ENCODE measurements around the gene DCP1B.

Gene DCP1B

DNA sequence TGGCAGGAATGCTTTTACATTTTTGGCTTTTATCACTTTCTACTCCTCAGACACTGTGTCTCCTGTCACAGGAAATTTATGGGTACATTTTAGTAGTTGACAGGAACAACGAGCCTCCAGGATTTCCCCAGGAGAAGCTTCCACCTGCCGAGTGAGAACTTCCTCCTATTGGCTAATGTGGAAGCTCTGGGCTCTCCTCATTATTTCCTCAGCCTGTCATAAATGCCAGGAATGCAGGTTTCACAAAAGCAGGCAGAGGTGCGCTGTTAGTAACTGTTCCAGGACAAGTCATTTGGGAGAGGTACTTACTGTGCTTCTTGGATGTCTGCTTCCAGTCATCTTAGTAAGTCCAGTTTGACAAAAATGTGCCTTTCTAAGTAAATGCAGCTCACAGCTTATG, 19.1 kb upstream of the DCP1B start:
- Histone ChIP-seq H3K4me3 (ENCODE audit: low read length) (no peak overlapping the region), H3K27me3 (ENCODE audit: insufficient read depth, low read length, poor library complexity) (no peaks in the 10 kb centered on the region)
- DNase-seq: peak; percentile 33

DNA sequence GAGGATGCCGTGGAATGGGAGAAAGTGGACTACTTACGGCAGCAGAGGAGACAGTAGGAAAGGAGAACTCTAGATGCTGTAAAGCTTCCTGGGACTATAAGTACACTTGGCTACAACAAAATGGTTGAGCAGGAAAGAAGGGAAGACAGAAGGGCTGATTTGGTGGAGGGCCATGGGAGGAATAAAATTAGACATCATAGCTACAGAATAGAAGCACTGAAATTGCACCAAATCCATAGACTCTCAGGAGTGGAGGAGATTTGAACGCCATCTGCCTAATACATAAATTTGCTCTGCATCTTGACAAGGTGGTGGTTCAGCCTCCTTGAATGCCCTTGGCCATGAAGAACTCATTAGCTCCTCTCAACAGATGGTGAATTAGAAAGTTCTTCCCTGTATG, 16.3 kb upstream of the DCP1B start:
- H2AK5ac ChIP-seq (ENCODE audit: low read length): no peak overlapping the region
- no peak overlapping the region for H3K4me2 ChIP-seq (ENCODE audit: low read length)
- H3K4me3 ChIP-seq (ENCODE audit: low read length): no peak overlapping the region
- no CpG with 5 or more reads among the region's 3 CpGs for WGBS (ENCODE audit: extremely low coverage, insufficient coverage, low lambda C conversion rate)
- no peak overlapping the region for H2BK15ac ChIP-seq (replicated peaks; ENCODE audit: low read depth)
- H3K18ac ChIP-seq (ENCODE audit: low read length): no peak overlapping the region
- no peaks in the 10 kb centered on the region for H3K79me1 ChIP-seq (ENCODE audit: low read length)
- no peak overlapping the region for H4K5ac ChIP-seq (ENCODE audit: low read length)
- no peaks in the 10 kb centered on the region for H3K36me3 ChIP-seq (ENCODE audit: control insufficient read depth, insufficient read depth, low read length)
- no peaks in the 10 kb centered on the region for H3K4me1 ChIP-seq (ENCODE audit: control insufficient read depth, low read depth, low read length)
- H3K27ac ChIP-seq (ENCODE audit: low read depth, low read length): no peak overlapping the region
- H3K9ac ChIP-seq (ENCODE audit: low read length): no peak overlapping the region
- H3K79me2 ChIP-seq (ENCODE audit: control insufficient read depth, insufficient read depth, low read length): no peaks in the 10 kb centered on the region
- no peak overlapping the region for H3K4ac ChIP-seq (ENCODE audit: low read depth, low read length)
- H2BK5ac ChIP-seq (ENCODE audit: low read length): no peak overlapping the region
- H3K56ac ChIP-seq (ENCODE audit: low read length): no peak overlapping the region
- DNase-seq: no peak
- H3K27me3 ChIP-seq (ENCODE audit: insufficient read depth, low read length, poor library complexity): no peaks in the 10 kb centered on the region
- H3K23ac ChIP-seq (ENCODE audit: low read length): no peak overlapping the region
- H2BK120ac ChIP-seq (ENCODE audit: low read depth, low read length): no peak overlapping the region
- H4K8ac ChIP-seq (ENCODE audit: low read depth, low read length): no peak overlapping the region

More for the DNA sequence above, 19.1 kb upstream of the DCP1B start:
- Histone ChIP-seq H3K4me2 (ENCODE audit: low read length) (no peak overlapping the region), H3K79me2 (ENCODE audit: control insufficient read depth, insufficient read depth, low read length) (no peaks in the 10 kb centered on the region), H3K4ac (ENCODE audit: low read depth, low read length) (no peak overlapping the region), H3K79me1 (ENCODE audit: low read length) (no peaks in the 10 kb centered on the region), H3K9ac (ENCODE audit: low read length) (no peak overlapping the region), H3K4me1 (ENCODE audit: control insufficient read depth, low read depth, low read length) (no peaks in the 10 kb centered on the region), H3K56ac (ENCODE audit: low read length) (no peak overlapping the region), H3K23ac (ENCODE audit: low read length) (no peak overlapping the region), H2BK5ac (ENCODE audit: low read length) (no peak overlapping the region), H4K5ac (ENCODE audit: low read length) (no peak overlapping the region), H2AK5ac (ENCODE audit: low read length) (no peak overlapping the region), H2BK120ac (ENCODE audit: low read depth, low read length) (no peak overlapping the region), H3K18ac (ENCODE audit: low read length) (no peak overlapping the region), H4K8ac (ENCODE audit: low read depth, low read length) (no peak overlapping the region), H3K27ac (ENCODE audit: low read depth, low read length) (no peak overlapping the region), H2BK15ac (replicated peaks; ENCODE audit: low read depth) (no peak overlapping the region), H3K36me3 (ENCODE audit: control insufficient read depth, insufficient read depth, low read length) (no peaks in the 10 kb centered on the region)
- no CpG with 5 or more reads among the region's 3 CpGs for WGBS (ENCODE audit: extremely low coverage, insufficient coverage, low lambda C conversion rate)

DNA sequence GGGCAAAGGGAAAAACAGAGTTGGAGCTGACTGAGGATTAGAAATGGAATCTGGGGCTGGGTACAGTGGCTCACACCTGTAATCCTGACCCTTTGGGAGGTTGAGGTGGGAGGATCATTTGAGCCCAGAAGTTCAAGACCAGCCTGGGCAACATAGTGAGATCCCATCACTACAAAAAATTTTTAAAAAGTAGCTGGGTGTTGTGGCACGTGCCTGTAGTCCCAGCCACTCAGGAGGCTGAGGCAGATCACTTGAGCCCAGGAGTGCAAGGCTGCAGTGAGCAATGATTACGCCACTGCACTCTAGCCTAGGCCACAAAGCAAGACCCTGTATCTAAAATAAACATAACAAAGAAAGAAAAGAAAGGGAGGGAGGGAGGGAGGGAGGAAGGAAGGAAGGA, 14.9 kb upstream of the DCP1B start:
- WGBS (ENCODE audit: extremely low coverage, insufficient coverage, low lambda C conversion rate): no CpG with 5 or more reads among the region's 2 CpGs
- no peaks in the 10 kb centered on the region for H3K4me1 ChIP-seq (ENCODE audit: control insufficient read depth, low read depth, low read length)
- no peak for DNase-seq

DNA sequence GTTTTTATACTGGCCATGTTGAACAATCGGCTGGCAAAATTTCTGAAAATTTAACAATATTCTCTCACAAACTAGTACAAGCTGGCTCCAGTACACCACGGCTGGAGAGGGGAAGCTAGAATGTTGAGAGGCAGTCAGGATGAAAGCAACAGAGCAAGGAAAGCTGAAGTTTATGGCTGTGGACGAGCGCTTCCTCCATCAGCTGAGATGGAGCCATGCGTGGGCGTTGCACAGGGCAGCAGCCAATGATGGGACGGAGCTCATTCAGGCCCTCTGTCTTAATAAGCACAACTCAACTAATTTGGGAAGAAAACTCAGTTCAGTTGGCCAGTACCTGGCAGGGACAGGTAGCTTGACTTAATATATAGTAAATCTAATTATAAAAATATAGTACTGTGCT, 14.1 kb upstream of the DCP1B start:
- no CpG with 5 or more reads among the region's 7 CpGs for WGBS (ENCODE audit: extremely low coverage, insufficient coverage, low lambda C conversion rate)
- H3K27ac ChIP-seq (ENCODE audit: low read depth, low read length): no peak overlapping the region
- H2BK15ac ChIP-seq (replicated peaks; ENCODE audit: low read depth): no peak overlapping the region
- no peak overlapping the region for H3K4ac ChIP-seq (ENCODE audit: low read depth, low read length)
- H2AK5ac ChIP-seq (ENCODE audit: low read length): no peak overlapping the region
- no peaks in the 10 kb centered on the region for H3K79me2 ChIP-seq (ENCODE audit: control insufficient read depth, insufficient read depth, low read length)
- H4K8ac ChIP-seq (ENCODE audit: low read depth, low read length): no peak overlapping the region
- H3K36me3 ChIP-seq (ENCODE audit: control insufficient read depth, insufficient read depth, low read length): no peaks in the 10 kb centered on the region
- H3K79me1 ChIP-seq (ENCODE audit: low read length): no peaks in the 10 kb centered on the region
- no peak overlapping the region for H3K4me3 ChIP-seq (ENCODE audit: low read length)
- H2BK120ac ChIP-seq (ENCODE audit: low read depth, low read length): no peak overlapping the region
- no peak overlapping the region for H2BK5ac ChIP-seq (ENCODE audit: low read length)
- H3K56ac ChIP-seq (ENCODE audit: low read length): no peak overlapping the region
- no peaks in the 10 kb centered on the region for H3K27me3 ChIP-seq (ENCODE audit: insufficient read depth, low read length, poor library complexity)
- H3K18ac ChIP-seq (ENCODE audit: low read length): no peak overlapping the region
- H3K9ac ChIP-seq (ENCODE audit: low read length): no peak overlapping the region
- no peak for DNase-seq
- no peak overlapping the region for H3K23ac ChIP-seq (ENCODE audit: low read length)
- no peaks in the 10 kb centered on the region for H3K4me1 ChIP-seq (ENCODE audit: control insufficient read depth, low read depth, low read length)
- H4K5ac ChIP-seq (ENCODE audit: low read length): no peak overlapping the region
- H3K4me2 ChIP-seq (ENCODE audit: low read length): no peak overlapping the region

More for the DNA sequence above, 14.9 kb upstream of the DCP1B start:
- Histone ChIP-seq H3K79me2 (ENCODE audit: control insufficient read depth, insufficient read depth, low read length) (no peaks in the 10 kb centered on the region), H3K27ac (ENCODE audit: low read depth, low read length) (no peak overlapping the region), H2BK120ac (ENCODE audit: low read depth, low read length) (no peak overlapping the region), H3K27me3 (ENCODE audit: insufficient read depth, low read length, poor library complexity) (no peaks in the 10 kb centered on the region), H3K56ac (ENCODE audit: low read length) (no peak overlapping the region), H3K4me3 (ENCODE audit: low read length) (no peak overlapping the region), H2AK5ac (ENCODE audit: low read length) (no peak overlapping the region), H3K4ac (ENCODE audit: low read depth, low read length) (no peak overlapping the region), H3K18ac (ENCODE audit: low read length) (no peak overlapping the region), H3K4me2 (ENCODE audit: low read length) (no peak overlapping the region), H2BK15ac (replicated peaks; ENCODE audit: low read depth) (no peak overlapping the region), H3K79me1 (ENCODE audit: low read length) (no peaks in the 10 kb centered on the region), H3K36me3 (ENCODE audit: control insufficient read depth, insufficient read depth, low read length) (no peaks in the 10 kb centered on the region), H3K9ac (ENCODE audit: low read length) (no peak overlapping the region), H4K8ac (ENCODE audit: low read depth, low read length) (no peak overlapping the region), H3K23ac (ENCODE audit: low read length) (no peak overlapping the region), H4K5ac (ENCODE audit: low read length) (no peak overlapping the region), H2BK5ac (ENCODE audit: low read length) (no peak overlapping the region)

DNA sequence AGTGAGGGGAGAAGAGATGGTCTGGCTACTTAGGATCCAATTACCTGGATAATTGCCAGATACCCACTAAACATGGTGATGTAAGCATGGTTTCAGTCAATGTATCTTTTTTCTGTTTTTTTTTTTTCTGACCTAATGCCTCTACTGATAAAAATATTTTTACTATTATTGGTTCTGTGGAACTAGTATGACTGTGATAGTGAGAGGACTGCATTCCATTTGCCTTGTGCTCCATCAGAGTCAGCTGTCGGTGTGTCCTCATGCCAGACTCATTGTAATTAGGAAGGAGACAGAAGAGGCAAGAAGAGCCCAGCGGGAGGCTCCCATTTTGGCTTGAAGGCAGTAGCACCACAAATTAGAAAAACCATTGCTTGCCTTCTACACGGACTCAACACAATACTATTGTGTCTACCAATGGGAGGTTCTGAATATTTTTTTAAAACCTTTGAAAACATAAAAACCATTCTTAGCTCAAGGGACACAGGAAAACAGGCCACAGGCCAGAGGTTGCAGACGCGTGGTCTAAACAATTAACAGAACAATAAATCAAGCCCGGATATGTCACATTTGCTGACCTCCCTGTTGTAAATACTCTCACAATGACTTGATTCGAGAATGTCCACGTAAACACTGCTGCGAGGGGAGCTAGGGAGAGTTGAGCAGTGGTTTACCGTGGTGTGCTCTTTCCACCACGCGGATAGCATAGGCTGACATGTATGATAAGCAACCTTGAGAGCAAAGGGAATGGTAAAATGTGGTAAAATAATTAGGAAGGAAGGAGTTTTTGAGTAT, 13.5 kb upstream of the DCP1B start:
- H3K4me1 ChIP-seq (ENCODE audit: control insufficient read depth, low read depth, low read length): no peaks in the 10 kb centered on the region
- no peak overlapping the region for H3K4me3 ChIP-seq (ENCODE audit: low read length)
- WGBS (ENCODE audit: extremely low coverage, insufficient coverage, low lambda C conversion rate): no CpG with 5 or more reads among the region's 12 CpGs
- H4K5ac ChIP-seq (ENCODE audit: low read length): no peak overlapping the region
- H2BK120ac ChIP-seq (ENCODE audit: low read depth, low read length): no peak overlapping the region
- H3K36me3 ChIP-seq (ENCODE audit: control insufficient read depth, insufficient read depth, low read length): no peaks in the 10 kb centered on the region
- no peak overlapping the region for H3K18ac ChIP-seq (ENCODE audit: low read length)
- H4K8ac ChIP-seq (ENCODE audit: low read depth, low read length): no peak overlapping the region
- H3K4me2 ChIP-seq (ENCODE audit: low read length): no peak overlapping the region
- H2BK5ac ChIP-seq (ENCODE audit: low read length): no peak overlapping the region
- H3K4ac ChIP-seq (ENCODE audit: low read depth, low read length): no peak overlapping the region
- H3K79me1 ChIP-seq (ENCODE audit: low read length): no peaks in the 10 kb centered on the region
- peak; percentile 44 for DNase-seq
- H3K56ac ChIP-seq (ENCODE audit: low read length): no peak overlapping the region
- no peaks in the 10 kb centered on the region for H3K79me2 ChIP-seq (ENCODE audit: control insufficient read depth, insufficient read depth, low read length)
- H2AK5ac ChIP-seq (ENCODE audit: low read length): no peak overlapping the region
- no peak overlapping the region for H3K23ac ChIP-seq (ENCODE audit: low read length)
- no peak overlapping the region for H2BK15ac ChIP-seq (replicated peaks; ENCODE audit: low read depth)
- H3K9ac ChIP-seq (ENCODE audit: low read length): no peak overlapping the region
- no peaks in the 10 kb centered on the region for H3K27me3 ChIP-seq (ENCODE audit: insufficient read depth, low read length, poor library complexity)
- H3K27ac ChIP-seq (ENCODE audit: low read depth, low read length): no peak overlapping the region
